GF-D8 (cell line): ENCODE measurements around the gene ERG.

Source experiments
- DNase-seq: peaks from one replicate; lab custom pipeline; 2025; lab: John Stamatoyannopoulos, UW

Gene ERG

DNA sequence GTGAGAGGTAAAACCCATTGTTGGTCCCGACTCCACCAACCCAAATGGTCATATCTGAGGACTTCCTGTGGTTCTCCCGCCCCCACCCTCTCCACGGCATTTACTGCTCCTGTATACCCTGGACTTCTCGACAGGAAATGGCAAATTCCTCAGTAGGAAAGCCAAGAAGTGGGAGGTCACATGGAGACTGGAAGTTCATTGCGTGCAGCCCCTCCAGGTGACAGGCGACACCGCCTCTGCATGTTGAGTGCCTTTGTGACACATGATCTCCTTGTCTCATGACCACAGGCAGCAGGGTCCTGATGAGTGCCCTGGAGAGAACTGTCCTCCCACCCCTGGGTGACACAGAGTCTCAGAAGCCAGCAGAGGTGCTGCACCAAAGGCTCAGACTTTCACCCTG is 24.2 kb downstream of the ERG start:
- no peak for DNase-seq

- no peak for DNase-seq
Observed at GRCh38 chr21:38472412-38473108, 25.7 kb downstream of the ERG start.

DNA sequence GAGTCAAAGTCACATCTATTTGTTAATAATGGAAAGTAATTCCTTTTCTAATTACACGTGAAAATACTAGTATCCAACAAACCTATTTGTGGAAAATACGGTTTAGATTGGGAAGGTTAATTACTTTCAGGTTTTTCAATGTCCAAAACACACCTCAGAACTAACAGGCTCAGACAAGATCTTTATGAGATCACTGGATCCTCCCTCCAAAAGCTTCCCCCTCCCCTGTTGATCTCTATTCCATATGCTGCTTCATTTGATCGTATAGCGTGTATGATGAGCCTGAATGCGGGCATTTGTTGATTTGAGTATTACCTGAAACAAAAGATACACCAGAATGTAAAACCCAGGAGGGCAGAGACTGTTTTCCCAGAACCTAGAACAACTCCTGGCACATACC is 26.5 kb downstream of the ERG start:
- no peak for DNase-seq

GRCh38 chr21:38470755-38471154 is 27.5 kb downstream of the ERG start:
- DNase-seq, result no peak

GRCh38 chr21:38469642-38470041 is 28.6 kb downstream of the ERG start:
- no peak for DNase-seq

GRCh38 chr21:38468989-38469388 is 29.3 kb downstream of the ERG start:
- DNase-seq, result no peak

GRCh38 chr21:38467911-38468310 is 30.4 kb downstream of the ERG start:
- no peak for DNase-seq

- peak; percentile 89 for DNase-seq
Observed at GRCh38 chr21:38467374-38467773, 30.9 kb downstream of the ERG start.

GRCh38 chr21:38460171-38460742 is 38.0 kb downstream of the ERG start:
- no peak for DNase-seq

DNA sequence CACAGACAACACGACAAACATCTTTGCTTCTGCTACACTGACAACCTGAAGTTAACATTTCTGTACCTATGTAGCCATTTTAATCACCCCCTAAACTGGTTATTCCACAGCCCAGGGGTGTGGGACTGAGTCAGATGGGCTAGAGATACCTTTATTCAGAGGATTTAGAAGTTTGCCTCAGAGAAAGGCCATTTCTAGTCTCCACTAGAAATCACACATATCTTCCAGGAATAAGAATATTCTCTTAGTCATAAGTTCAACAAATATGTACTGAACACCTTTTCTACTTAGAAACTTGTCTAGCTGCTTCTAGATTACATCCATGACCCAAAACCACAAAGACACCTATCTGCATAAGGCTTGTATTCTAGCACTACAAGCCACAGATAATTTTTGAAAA is 38.8 kb downstream of the ERG start:
- no peak for DNase-seq

- no peak for DNase-seq
Observed at GRCh38 chr21:38455403-38455802, 42.9 kb downstream of the ERG start.

- DNase-seq, result no peak
Observed at GRCh38 chr21:38454702-38455101, 43.6 kb downstream of the ERG start.

DNA sequence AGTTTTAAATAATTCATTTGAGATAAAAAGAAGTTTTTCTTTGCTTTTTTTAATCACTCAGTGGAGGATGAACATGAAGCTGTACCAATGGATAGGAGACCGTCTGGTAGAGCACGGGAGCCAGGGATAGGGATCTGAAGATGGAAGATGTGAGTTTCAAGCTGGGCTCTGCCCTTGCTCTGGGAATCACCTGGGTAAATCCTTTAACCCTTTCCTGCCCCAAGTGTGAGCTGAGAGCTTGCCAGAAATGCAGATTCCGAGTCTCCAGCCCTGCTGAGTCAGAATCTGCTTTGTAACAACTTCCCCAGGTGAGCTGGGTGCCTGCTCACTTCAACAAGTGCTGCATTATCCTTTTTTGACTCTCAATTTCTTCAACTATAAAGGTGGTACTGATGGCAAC is 44.1 kb downstream of the ERG start:
- no peak for DNase-seq

- no peak for DNase-seq
Observed at GRCh38 chr21:38448671-38449385, 49.4 kb downstream of the ERG start.

- no peak for DNase-seq
Observed at GRCh38 chr21:38447611-38448010, 50.7 kb downstream of the ERG start.

DNA sequence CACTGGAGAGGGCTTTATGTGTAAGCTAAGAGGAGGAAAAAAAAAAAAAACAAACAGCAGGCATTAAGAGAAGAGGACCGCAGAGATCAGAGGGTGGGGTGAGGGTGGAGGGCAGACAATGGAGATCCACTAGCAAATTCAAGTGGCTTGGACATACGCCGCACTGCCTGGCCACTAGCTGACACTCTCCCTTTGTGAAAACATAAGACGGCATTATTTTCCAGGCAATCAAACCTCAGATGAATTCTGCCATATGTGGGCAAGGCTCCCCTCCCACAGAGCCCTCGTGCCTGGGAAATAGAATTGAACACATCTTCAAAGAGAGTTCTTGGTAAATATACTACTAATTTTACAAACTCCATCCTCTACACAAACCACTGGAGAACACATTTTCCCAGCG is 53.6 kb downstream of the ERG start:
- no peak for DNase-seq

- no peak for DNase-seq
Observed at GRCh38 chr21:38443110-38443509, 55.2 kb downstream of the ERG start.

- DNase-seq, result no peak
Observed at GRCh38 chr21:38441153-38441552, 57.1 kb downstream of the ERG start.

GRCh38 chr21:38440746-38441145 is 57.5 kb downstream of the ERG start:
- DNase-seq, result peak; percentile 29

GRCh38 chr21:38439957-38440356 is 58.3 kb downstream of the ERG start:
- peak; percentile 83 for DNase-seq

- no peak for DNase-seq
Observed at GRCh38 chr21:38439426-38439825, 58.9 kb downstream of the ERG start.

- no peak for DNase-seq
Observed at GRCh38 chr21:38438462-38438893, 59.8 kb downstream of the ERG start.

- DNase-seq, result no peak
Observed at GRCh38 chr21:38436341-38436740, 61.9 kb downstream of the ERG start.
